H1 (cell line): Measurements from ENCODE around the gene PHF1. TPM values are rescaled to one million over a fixed set of nuclear protein-coding genes. Genes with fewer than 3 reads are reported as not detected.
A peak's percentile ranks its signal among the peaks of the same experiment; 100 is the strongest.

Source experiments
- CTCF ChIA-PET: fragments of 300-600 bp; sonication (Branson Sonifier 250); formaldehyde crosslinking; loops from one replicate; lab custom pipeline; 2021; ENCODE audit not compliant: partially characterized antibody; lab: Charles Lee
- POLR2A ChIA-PET: fragments of 300-600 bp; sonication (Branson Sonifier 250); formaldehyde crosslinking; loops from one replicate; lab custom pipeline; 2021; ENCODE audit warnings: inconsistent platforms; ENCODE audit not compliant: partially characterized antibody; lab: Charles Lee
- DNase-seq, 2 experiments: peaks; one replicate each; pipeline versions ENCODE4 v3.0.0 to v3.0.0-alpha.2; 2010 to 2022; ENCODE audit warnings: low spot score in 2 of 2, low read depth in 1 of 2, mixed read lengths in 1 of 2
- FAIRE-seq: peaks from 2 replicates; lab custom pipeline; 2011; peaks lifted over from hg19 to GRCh38; lab: Jason Lieb, UNC
- H2AFZ ChIP-seq: 2 replicates; pipeline ENCODE4 v1.8.1; 2012; ENCODE audit warnings: low read length, inconsistent platforms
- H2AK5ac ChIP-seq: 2 replicates; pipeline ENCODE4 v1.6.1; 2013; ENCODE audit warnings: low read depth, low read length
- H2BK120ac ChIP-seq: replicated peaks from 2 replicates; pipeline ENCODE3; 2013; ENCODE audit warnings: low read depth, low read length, inconsistent platforms
- H2BK12ac ChIP-seq: 2 replicates; pipeline ENCODE4 v1.6.1; 2013; ENCODE audit warnings: low read depth, low read length
- H2BK15ac ChIP-seq: 2 replicates; pipeline ENCODE4 v1.6.1; 2013; ENCODE audit warnings: low read length
- H2BK20ac ChIP-seq: 2 replicates; pipeline ENCODE4 v1.6.1; 2013; ENCODE audit warnings: low read length
- H2BK5ac ChIP-seq: 2 replicates; pipeline ENCODE4 v1.6.1; 2013; ENCODE audit warnings: low read depth, low read length
- H3K14ac ChIP-seq: 2 replicates; pipeline ENCODE4 v1.6.1; 2013; ENCODE audit warnings: inconsistent platforms; ENCODE audit not compliant: insufficient read length
- H3K18ac ChIP-seq: 2 replicates; pipeline ENCODE4 v1.6.1; 2013; ENCODE audit warnings: low read length; ENCODE audit errors: extremely low read depth
- H3K23ac ChIP-seq: 2 replicates; pipeline ENCODE4 v1.6.1; 2013; ENCODE audit warnings: inconsistent platforms; ENCODE audit not compliant: insufficient read length
- H3K23me2 ChIP-seq: 2 replicates; pipeline ENCODE4 v1.6.1; 2013; ENCODE audit warnings: low read depth, low read length
- H3K27ac ChIP-seq: 2 replicates; pipeline ENCODE4 v1.6.1; 2011; ENCODE audit warnings: low read depth, low read length, inconsistent platforms
- H3K27me3 ChIP-seq, 4 experiments: replicated peaks in 1 of 4; 1 replicate in 1 of 4; 2 replicates in 3 of 4; pipeline versions ENCODE4 v1.6.1 to v1.8.1; 2011 to 2013; ENCODE audit warnings: low read length in 3 of 4, mild to moderate bottlenecking in 3 of 4, inconsistent platforms in 2 of 4, mixed read lengths in 2 of 4, moderate library complexity in 1 of 4; ENCODE audit not compliant: control insufficient read depth in 3 of 4, insufficient read depth in 3 of 4; ENCODE audit errors: extremely low read depth in 1 of 4
- H3K36me3 ChIP-seq, 4 experiments: 2 replicates each; pipeline versions ENCODE4 v1.6.1 to v1.8.1; 2011 to 2013; ENCODE audit warnings: mild to moderate bottlenecking in 4 of 4, low read length in 3 of 4, moderate library complexity in 2 of 4, control low read depth in 1 of 4, inconsistent platforms in 1 of 4; ENCODE audit not compliant: insufficient read depth in 4 of 4, control insufficient read depth in 2 of 4
- H3K4ac ChIP-seq: replicated peaks from 2 replicates; pipeline ENCODE3; 2013; ENCODE audit warnings: low read length, low read depth, mixed read lengths, inconsistent platforms; ENCODE audit not compliant: insufficient read length
- H3K4me1 ChIP-seq, 4 experiments: replicated peaks in 1 of 4; 1 replicate in 1 of 4; 2 replicates in 3 of 4; pipeline versions ENCODE4 v1.6.1 to v1.8.1; 2011 to 2013; ENCODE audit warnings: low read length in 3 of 4, inconsistent platforms in 2 of 4, mixed read lengths in 1 of 4; ENCODE audit not compliant: insufficient read depth in 4 of 4, control insufficient read depth in 3 of 4
- H3K4me2 ChIP-seq, 2 experiments: 2 replicates each; pipeline versions ENCODE4 v1.6.1 to v1.8.1; 2011 to 2013; ENCODE audit warnings: low read depth in 2 of 2, low read length in 2 of 2, control low read depth in 1 of 2, inconsistent platforms in 1 of 2, mild to moderate bottlenecking in 1 of 2; ENCODE audit not compliant: insufficient read depth in 1 of 2
- H3K4me3 ChIP-seq, 4 experiments: fragments of 200-600, 300-600 bp in 1 of 4; sonication (generic), shearing (Covaris generic), sonication (Bioruptor Twin) in 1 of 4; 2 replicates each; pipeline versions ENCODE4 v1.5.1 to v1.8.1; 2011 to 2016; ENCODE audit warnings: low read length in 4 of 4, low read depth in 3 of 4, control low read depth in 2 of 4, inconsistent platforms in 2 of 4, mild to moderate bottlenecking in 2 of 4, mixed read lengths in 1 of 4, moderate library complexity in 1 of 4; ENCODE audit not compliant: insufficient read depth in 2 of 4; ENCODE audit errors: extremely low read depth in 1 of 4
- H3K56ac ChIP-seq: replicated peaks from 2 replicates; pipeline ENCODE3; 2013; ENCODE audit warnings: low read depth, mild to moderate bottlenecking, mixed read lengths, low read length, inconsistent platforms; ENCODE audit not compliant: insufficient read length
- H3K79me1 ChIP-seq: 2 replicates; pipeline ENCODE4 v1.6.1; 2013; ENCODE audit warnings: low read depth, low read length, control low read depth
- H3K79me2 ChIP-seq, 2 experiments: 2 replicates each; pipeline versions ENCODE4 v1.6.1 to v1.8.1; 2012 to 2013; ENCODE audit warnings: low read length in 2 of 2, mild to moderate bottlenecking in 2 of 2, inconsistent platforms in 1 of 2; ENCODE audit not compliant: insufficient read depth in 2 of 2, control insufficient read depth in 1 of 2
- H3K9ac ChIP-seq, 4 experiments: replicated peaks in 1 of 4; 1 replicate in 1 of 4; 2 replicates in 3 of 4; pipeline versions ENCODE4 v1.6.1 to v1.8.1; 2011 to 2013; ENCODE audit warnings: low read depth in 3 of 4, low read length in 3 of 4, control low read depth in 2 of 4, mild to moderate bottlenecking in 2 of 4, moderate library complexity in 2 of 4, inconsistent platforms in 1 of 4; ENCODE audit errors: extremely low read depth in 1 of 4
- H3K9me3 ChIP-seq, 2 experiments: 2 replicates each; pipeline versions ENCODE4 v1.6.1 to v1.8.1; 2012 to 2013; ENCODE audit warnings: mild to moderate bottlenecking in 2 of 2, moderate library complexity in 2 of 2, control low read depth in 1 of 2, inconsistent platforms in 1 of 2, low read depth in 1 of 2, low read length in 1 of 2, mixed read lengths in 1 of 2; ENCODE audit not compliant: insufficient read depth in 2 of 2
- H4K20me1 ChIP-seq, 2 experiments: replicated peaks in 1 of 2; 2 replicates each; pipeline versions ENCODE3 to v1.8.1; 2011 to 2013; ENCODE audit warnings: inconsistent platforms in 2 of 2, low read length in 2 of 2, mild to moderate bottlenecking in 1 of 2; ENCODE audit not compliant: insufficient read depth in 2 of 2, control insufficient read depth in 1 of 2
- H4K5ac ChIP-seq: 2 replicates; pipeline ENCODE4 v1.6.1; 2013; ENCODE audit warnings: low read length, low read depth, mixed read lengths, inconsistent platforms; ENCODE audit not compliant: insufficient read length
- H4K8ac ChIP-seq: 2 replicates; pipeline ENCODE4 v1.8.0; 2013; ENCODE audit warnings: mild to moderate bottlenecking, moderate library complexity, low read length, inconsistent platforms; ENCODE audit not compliant: insufficient read depth; ENCODE audit errors: extremely low read depth
- H4K91ac ChIP-seq: replicated peaks from 2 replicates; pipeline ENCODE3; 2013; ENCODE audit warnings: low read length, mixed read lengths, inconsistent platforms; ENCODE audit not compliant: insufficient read length
- CEBPB ChIP-seq: IDR thresholded peaks from 2 replicates; pipeline ENCODE4 v1.6.1; 2012; ENCODE audit warnings: low read depth, low read length
- CHD1 ChIP-seq: IDR thresholded peaks from 2 replicates; pipeline ENCODE4 v1.6.1; 2012; ENCODE audit warnings: low read depth, low read length, improper control_type of control experiment
- CREB1 ChIP-seq: IDR thresholded peaks from 2 replicates; pipeline ENCODE4 v1.6.1; 2012; ENCODE audit warnings: inconsistent platforms
- CTBP2 ChIP-seq: IDR thresholded peaks from 2 replicates; pipeline ENCODE4 v1.7.0; 2011; ENCODE audit warnings: borderline replicate concordance, mild to moderate bottlenecking, moderate library complexity, mixed read lengths, low read length; ENCODE audit not compliant: insufficient read depth, insufficient read length
- JUN ChIP-seq: IDR thresholded peaks from 2 replicates; pipeline ENCODE4 v1.6.1; 2011; ENCODE audit warnings: low read depth, mild to moderate bottlenecking, improper control_type of control experiment, low read length
- MAFK ChIP-seq: IDR thresholded peaks from 2 replicates; pipeline ENCODE4 v1.6.1; 2012; ENCODE audit warnings: low read depth, mild to moderate bottlenecking, improper control_type of control experiment, low read length
- TAF7 ChIP-seq: optimal IDR thresholded peaks from 2 replicates; pipeline ENCODE3; 2011; ENCODE audit warnings: low read depth, mild to moderate bottlenecking, inconsistent platforms, low read length, moderate library complexity, borderline replicate concordance
- TEAD4 ChIP-seq: IDR thresholded peaks from 2 replicates; pipeline ENCODE4 v1.6.1; 2012; ENCODE audit warnings: low read depth, low read length, inconsistent platforms, mixed read lengths
- WGBS, 2 experiments: shearing (Covaris generic) in 1 of 2; methylation state at CpG; one replicate each; pipeline versions ENCODE4 v1.1.6 to v1.1.7; 2013 to 2015; ENCODE audit warnings: low lambda C conversion rate in 2 of 2, mixed read lengths in 2 of 2, inconsistent platforms in 1 of 2, low coverage in 1 of 2, missing lambda C conversion rate in 1 of 2; ENCODE audit not compliant: insufficient replicate concordance in 2 of 2, insufficient coverage in 1 of 2, insufficient read length in 1 of 2; ENCODE audit errors: extremely low coverage in 1 of 2, missing lambda C conversion rate in 1 of 2; 5-methylcytosine and 5-hydroxymethylcytosine counted together
- polyA plus RNA-seq, 7 experiments: library from polyadenylated mRNA; depleted of rRNA in 3 of 7; stranded (reverse) in 5 of 7; unstranded in 2 of 7; fragments of >200 nt in 5 of 7; fragments of 200-250 nt in 2 of 7; gene quantifications; 1 replicate in 5 of 7; 2 replicates in 1 of 7; 4 replicates in 1 of 7; pipeline versions ENCODE4 v1.2.1 to v1.2.3, GENCODE V29; 2011 to 2013; ENCODE audit warnings: missing spikeins in 2 of 7, mixed read lengths in 2 of 7
- total RNA-seq: library from RNA; stranded (reverse); fragmentation: NEBNext Ultra II Directional; extraction: Animal tissue kit (Norgen Biotek cat#: 25700); gene quantifications from 2 replicates; pipeline ENCODE4 v1.2.1, GENCODE V29; 2021
- TF ChIP-seq, protein P1 (sequence below): IDR thresholded peaks from 2 replicates; pipeline ENCODE4 v1.6.1; 2012; ENCODE audit warnings: low read length, inconsistent platforms
- TF ChIP-seq, protein P2 (sequence below): IDR thresholded peaks from 2 replicates; pipeline ENCODE4 v1.6.1; 2011; ENCODE audit warnings: low read length, improper control_type of control experiment

PHF1 gene
- total and polyA plus RNA-seq, 2 of the 8 experiments (the other 6 are each of a cell fraction or from before 2014, with no cell fraction given), result 47.3 to 78.6 TPM

DNA sequence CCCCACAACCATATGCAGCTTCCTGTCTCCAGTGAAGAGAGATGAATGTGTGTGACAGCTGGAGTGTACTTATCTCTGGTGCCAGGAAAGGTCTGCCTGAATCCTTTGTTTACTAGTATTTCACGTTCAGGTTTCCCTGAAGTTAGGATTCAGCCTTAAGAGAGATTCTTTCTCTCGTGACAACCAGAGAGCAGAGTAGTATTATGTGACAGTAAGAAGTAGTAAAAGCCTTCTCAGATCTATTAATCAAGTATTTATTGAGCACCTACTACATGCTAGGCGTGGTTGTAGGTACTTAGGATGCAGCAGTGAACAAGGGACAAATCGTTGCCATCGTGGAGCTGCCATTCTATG, 18.2 kb upstream of the PHF1 start:
- Histone ChIP-seq H3K9me3 (no peaks in the 10 kb centered on the region), H2BK5ac (no peak overlapping the region; the same call in 1 of the 2 replicates), H3K9ac (peak overlapping the region; percentile 38 to 78 (median 62); a peak in 4 of 7 replicates), H3K79me2 (peaks cover 37 to 51% of the 10 kb centered on the region in 2 experiments), H3K4me2 (peak overlapping the region; percentile 83 to 95), H3K27me3 (no peaks in the 10 kb centered on the region), H3K27ac (no peak overlapping the region), H3K56ac (no peak overlapping the region), H2BK15ac (no peak overlapping the region), H4K5ac (no peak overlapping the region), H2AK5ac (no peak overlapping the region), H4K8ac (no peak overlapping the region), H3K79me1 (peaks cover 3% of the 10 kb centered on the region), H2AFZ (no peak overlapping the region), H3K4ac (no peak overlapping the region), H3K23me2 (peaks cover 6% of the 10 kb centered on the region; the same call in 1 of the 2 replicates), H2BK120ac (no peak overlapping the region), H3K14ac (no peak overlapping the region), H3K36me3 (peaks cover 0 to 1% (median under 1%) of the 10 kb centered on the region in 4 experiments; a peak in 5 of 8 replicates), H2BK12ac (no peak overlapping the region), H4K20me1 (peaks cover 2 to 9% of the 10 kb centered on the region in 2 experiments), H4K91ac (no peak overlapping the region), H3K4me3 (peak overlapping the region; percentile 81 to 82 (median 82)), H2BK20ac (no peak overlapping the region), H3K23ac (no peak overlapping the region), H3K18ac (no peak overlapping the region), H3K4me1 (peaks cover 0 to 6% (median 3%) of the 10 kb centered on the region in 4 experiments; a peak in 4 of 7 replicates)
- ChIA-PET POLR2A (interaction anchor here (1.0 to 2.6 kb wide), 9 partner anchors 8 to 81 kb away, joined by 3 to 10 read pairs (median 4); partner anchors contain the start of genes CUTA and ZBTB9), CTCF (no interaction called here)
- FAIRE-seq, result no peak
- WGBS, 2 experiments, result 69% methylated on average over 5 of the region's 5 CpGs; no CpG with 5 or more reads in 1 of the 2 experiments
- no peak for DNase-seq
- no peak for TF ChIP-seq MAFK
- no peak for TF ChIP-seq CEBPB
- no peak for TF ChIP-seq TAF7
- TF ChIP-seq JUN, result no peak
- TF ChIP-seq, protein P1, sequence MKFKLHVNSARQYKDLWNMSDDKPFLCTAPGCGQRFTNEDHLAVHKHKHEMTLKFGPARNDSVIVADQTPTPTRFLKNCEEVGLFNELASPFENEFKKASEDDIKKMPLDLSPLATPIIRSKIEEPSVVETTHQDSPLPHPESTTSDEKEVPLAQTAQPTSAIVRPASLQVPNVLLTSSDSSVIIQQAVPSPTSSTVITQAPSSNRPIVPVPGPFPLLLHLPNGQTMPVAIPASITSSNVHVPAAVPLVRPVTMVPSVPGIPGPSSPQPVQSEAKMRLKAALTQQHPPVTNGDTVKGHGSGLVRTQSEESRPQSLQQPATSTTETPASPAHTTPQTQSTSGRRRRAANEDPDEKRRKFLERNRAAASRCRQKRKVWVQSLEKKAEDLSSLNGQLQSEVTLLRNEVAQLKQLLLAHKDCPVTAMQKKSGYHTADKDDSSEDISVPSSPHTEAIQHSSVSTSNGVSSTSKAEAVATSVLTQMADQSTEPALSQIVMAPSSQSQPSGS, result no peak
- no peak for TF ChIP-seq CTBP2
- TF ChIP-seq, protein P2, sequence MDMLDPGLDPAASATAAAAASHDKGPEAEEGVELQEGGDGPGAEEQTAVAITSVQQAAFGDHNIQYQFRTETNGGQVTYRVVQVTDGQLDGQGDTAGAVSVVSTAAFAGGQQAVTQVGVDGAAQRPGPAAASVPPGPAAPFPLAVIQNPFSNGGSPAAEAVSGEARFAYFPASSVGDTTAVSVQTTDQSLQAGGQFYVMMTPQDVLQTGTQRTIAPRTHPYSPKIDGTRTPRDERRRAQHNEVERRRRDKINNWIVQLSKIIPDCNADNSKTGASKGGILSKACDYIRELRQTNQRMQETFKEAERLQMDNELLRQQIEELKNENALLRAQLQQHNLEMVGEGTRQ, result no peak
- no peak for TF ChIP-seq TEAD4
- no peak for TF ChIP-seq CHD1
- no peak for TF ChIP-seq CREB1
